Parathyroid adenoma (tissue), 2 donors: ENCODE results near the gene NKAP.
"Not testable (repeated sequence)": the region's sequence is repeated elsewhere in the genome, so short reads cannot be mapped to it uniquely, and the experiment has no call there.

ENCODE experiments used
- H2AFZ ChIP-seq: fragments of 300-600 bp; sonication (generic); one replicate; pipeline ENCODE4 v1.7.0; 2017; ENCODE audit warnings: antibody characterized with exemption, mild to moderate bottlenecking
- H3K27ac ChIP-seq: fragments of 300-600 bp; sonication (generic); one replicate; pipeline ENCODE4 v1.7.0; 2017
- H3K27me3 ChIP-seq: fragments of 300-600 bp; sonication (generic); one replicate; pipeline ENCODE4 v1.7.0; 2017; ENCODE audit warnings: low read length; ENCODE audit not compliant: control insufficient read depth, insufficient read depth
- H3K36me3 ChIP-seq: fragments of 300-600 bp; sonication (generic); one replicate; pipeline ENCODE4 v1.7.0; 2017; ENCODE audit warnings: low read length; ENCODE audit not compliant: control insufficient read depth, insufficient read depth
- H3K4me1 ChIP-seq: fragments of 300-600 bp; sonication (generic); one replicate; pipeline ENCODE4 v1.7.0; 2017; ENCODE audit warnings: control low read depth
- H3K4me2 ChIP-seq: fragments of 300-600 bp; sonication (generic); one replicate; pipeline ENCODE4 v1.7.0; 2017; ENCODE audit warnings: low read length
- H3K4me3 ChIP-seq: fragments of 300-600 bp; sonication (generic); one replicate; pipeline ENCODE4 v1.7.0; 2017; ENCODE audit warnings: low read depth, low read length
- H3K79me2 ChIP-seq: fragments of 300-600 bp; sonication (generic); one replicate; pipeline ENCODE4 v1.7.0; 2017; ENCODE audit warnings: control low read depth
- H3K9ac ChIP-seq: fragments of 300-600 bp; sonication (generic); one replicate; pipeline ENCODE4 v1.7.0; 2017; ENCODE audit warnings: mild to moderate bottlenecking
- H3K9me3 ChIP-seq: fragments of 300-600 bp; sonication (generic); one replicate; pipeline ENCODE4 v1.7.0; 2017; ENCODE audit warnings: low read length; ENCODE audit not compliant: control insufficient read depth
- TF ChIP-seq, protein P1 (sequence below): fragments of 300-600 bp; sonication (generic); IDR thresholded peaks from one replicate; pipeline ENCODE4 v1.7.0; 2017; ENCODE audit warnings: antibody characterized with exemption, mild to moderate bottlenecking
- donor health status: primary hyperparathyroidism.

Gene NKAP

DNA sequence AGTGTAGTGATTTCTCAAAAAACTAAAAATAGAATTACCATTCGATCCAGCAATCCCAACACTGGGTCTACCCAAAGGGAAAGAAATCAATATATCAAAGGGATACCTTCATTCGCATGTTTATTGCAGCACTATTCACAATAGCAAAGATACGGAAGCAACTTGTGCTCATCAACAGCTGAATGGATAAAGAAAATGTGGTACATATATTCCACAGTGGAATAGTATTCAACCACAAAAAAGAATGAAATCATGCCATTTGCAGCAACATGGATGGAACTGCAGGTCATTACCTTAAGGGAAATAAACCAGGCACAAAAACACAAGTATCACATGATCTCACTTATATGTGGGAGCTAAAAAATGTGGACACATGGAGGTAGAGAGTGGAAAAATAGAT lies 42.7 kb upstream of the NKAP start:
- TF ChIP-seq, protein P1, sequence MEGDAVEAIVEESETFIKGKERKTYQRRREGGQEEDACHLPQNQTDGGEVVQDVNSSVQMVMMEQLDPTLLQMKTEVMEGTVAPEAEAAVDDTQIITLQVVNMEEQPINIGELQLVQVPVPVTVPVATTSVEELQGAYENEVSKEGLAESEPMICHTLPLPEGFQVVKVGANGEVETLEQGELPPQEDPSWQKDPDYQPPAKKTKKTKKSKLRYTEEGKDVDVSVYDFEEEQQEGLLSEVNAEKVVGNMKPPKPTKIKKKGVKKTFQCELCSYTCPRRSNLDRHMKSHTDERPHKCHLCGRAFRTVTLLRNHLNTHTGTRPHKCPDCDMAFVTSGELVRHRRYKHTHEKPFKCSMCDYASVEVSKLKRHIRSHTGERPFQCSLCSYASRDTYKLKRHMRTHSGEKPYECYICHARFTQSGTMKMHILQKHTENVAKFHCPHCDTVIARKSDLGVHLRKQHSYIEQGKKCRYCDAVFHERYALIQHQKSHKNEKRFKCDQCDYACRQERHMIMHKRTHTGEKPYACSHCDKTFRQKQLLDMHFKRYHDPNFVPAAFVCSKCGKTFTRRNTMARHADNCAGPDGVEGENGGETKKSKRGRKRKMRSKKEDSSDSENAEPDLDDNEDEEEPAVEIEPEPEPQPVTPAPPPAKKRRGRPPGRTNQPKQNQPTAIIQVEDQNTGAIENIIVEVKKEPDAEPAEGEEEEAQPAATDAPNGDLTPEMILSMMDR = no peak
- no peak overlapping the region for H3K4me3 ChIP-seq

DNA sequence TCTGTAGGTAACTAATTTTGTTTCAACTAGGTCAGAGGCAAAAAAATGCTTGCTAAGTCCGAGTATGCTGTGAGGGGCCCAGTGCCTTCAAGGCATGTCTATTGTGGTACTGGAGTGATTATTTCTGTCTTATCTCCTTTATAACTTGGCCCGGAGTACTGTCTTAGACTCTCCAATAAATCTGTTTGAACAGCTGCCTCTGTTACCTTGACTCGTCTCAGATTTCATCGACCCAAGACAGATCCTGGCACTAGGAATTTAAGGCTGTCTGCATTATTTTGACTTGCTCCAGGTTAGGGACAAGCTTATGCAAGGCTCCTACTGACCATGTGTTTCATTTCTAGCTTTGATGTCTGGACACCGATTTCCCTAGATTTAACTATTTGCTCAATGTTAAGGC lies 41.1 kb upstream of the NKAP start:
- H3K27me3 ChIP-seq = no peaks in the 10 kb centered on the region
- no peak overlapping the region for H3K27ac ChIP-seq
- no peak overlapping the region for H2AFZ ChIP-seq
- H3K9me3 ChIP-seq = no peaks in the 10 kb centered on the region
- no peaks in the 10 kb centered on the region for H3K4me1 ChIP-seq
- TF ChIP-seq, protein P1 = no peak
- H3K9ac ChIP-seq = no peak overlapping the region
- H3K79me2 ChIP-seq = no peaks in the 10 kb centered on the region
- H3K4me3 ChIP-seq = no peak overlapping the region
- no peak overlapping the region for H3K4me2 ChIP-seq
- H3K36me3 ChIP-seq = no peaks in the 10 kb centered on the region

More for the DNA sequence above, 42.7 kb upstream of the NKAP start:
- Histone ChIP-seq H3K36me3 (no peaks in the 10 kb centered on the region), H2AFZ (no peak overlapping the region), H3K4me2 (no peak overlapping the region), H3K4me1 (no peaks in the 10 kb centered on the region), H3K27me3 (no peaks in the 10 kb centered on the region), H3K27ac (no peak overlapping the region), H3K9ac (no peak overlapping the region), H3K9me3 (no peaks in the 10 kb centered on the region), H3K79me2 (no peaks in the 10 kb centered on the region)

DNA sequence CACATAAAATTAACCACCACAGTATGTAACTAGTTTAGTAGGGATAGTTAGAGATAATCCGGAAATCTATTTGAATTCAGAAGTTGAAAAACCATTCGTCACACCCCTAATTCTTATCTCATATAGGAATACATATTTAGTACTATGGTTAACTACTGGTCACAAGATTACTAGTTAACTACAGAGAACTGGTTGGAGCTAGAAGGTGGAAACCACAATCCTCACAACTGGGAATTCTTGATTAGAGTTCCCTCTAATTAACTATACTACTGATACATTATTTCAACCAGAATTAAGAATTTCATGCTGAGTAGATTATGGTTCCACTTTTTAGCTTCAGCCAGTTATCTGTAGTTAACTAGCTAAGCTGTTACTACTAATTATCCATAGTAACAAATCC lies 39.9 kb upstream of the NKAP start:
- Histone ChIP-seq H3K4me3 (no peak overlapping the region), H2AFZ (no peak overlapping the region), H3K9me3 (no peaks in the 10 kb centered on the region), H3K9ac (no peak overlapping the region), H3K27me3 (no peaks in the 10 kb centered on the region), H3K27ac (no peak overlapping the region), H3K79me2 (no peaks in the 10 kb centered on the region), H3K4me2 (no peak overlapping the region), H3K36me3 (no peaks in the 10 kb centered on the region), H3K4me1 (no peaks in the 10 kb centered on the region)
- TF ChIP-seq, protein P1 = no peak

DNA sequence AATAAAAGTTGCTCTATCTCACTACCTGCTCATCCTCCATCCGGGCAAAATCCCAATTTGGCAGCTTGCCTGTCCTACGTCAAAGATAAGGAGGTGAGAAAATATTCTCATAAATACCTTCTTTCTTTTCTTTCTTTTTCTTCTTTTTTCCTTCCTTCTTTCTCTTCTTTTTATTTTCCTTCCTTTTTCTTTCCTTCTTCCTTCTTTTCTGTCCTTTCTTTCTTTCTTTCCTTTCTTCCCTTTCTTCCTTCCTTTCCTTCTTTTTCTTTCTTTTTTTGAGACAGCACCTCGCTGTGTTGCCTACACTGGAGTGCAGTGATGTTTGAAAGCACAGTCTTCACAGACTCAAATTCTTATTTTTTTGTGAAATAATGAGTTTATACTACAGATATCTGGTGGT lies 38.6 kb upstream of the NKAP start:
- H2AFZ ChIP-seq = no peak overlapping the region
- TF ChIP-seq, protein P1 = no peak

DNA sequence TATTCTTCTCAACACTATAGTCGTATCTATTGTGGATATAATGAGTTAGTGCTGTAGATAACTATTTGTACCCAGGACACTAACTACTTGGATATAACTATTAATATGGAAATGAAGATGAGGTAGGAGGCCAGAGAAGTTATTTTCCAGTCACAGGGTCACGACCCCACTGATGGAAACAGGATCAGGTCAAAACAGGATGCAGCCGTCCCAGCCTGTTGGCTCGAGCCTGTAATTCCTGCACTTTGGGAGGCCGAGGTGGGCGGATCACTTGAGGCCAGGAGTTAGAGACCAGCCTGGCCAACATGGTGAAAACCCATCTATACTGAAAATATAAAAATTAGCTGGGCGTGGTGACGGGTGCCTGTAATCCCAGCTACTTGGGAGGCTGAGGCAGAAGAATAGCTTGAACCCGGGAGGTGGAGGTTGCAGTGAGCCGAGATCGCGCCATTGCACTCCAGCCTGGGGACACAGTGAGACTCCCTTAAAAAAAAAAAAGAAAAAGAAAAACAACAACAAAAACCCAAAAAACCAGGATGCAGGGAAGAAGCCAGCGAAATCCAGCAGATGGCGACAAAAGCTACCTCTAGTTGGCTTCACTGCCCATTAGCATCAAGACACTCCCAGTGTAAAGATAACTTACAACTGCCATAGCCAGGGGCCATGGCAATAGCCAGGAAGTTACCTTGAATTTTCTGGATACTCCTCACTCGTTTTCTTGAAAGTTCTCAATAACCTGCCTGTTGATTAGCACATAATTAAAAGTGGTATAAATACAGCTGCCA lies 37.9 kb upstream of the NKAP start:
- no peak overlapping the region for H3K4me3 ChIP-seq
- no peak overlapping the region for H2AFZ ChIP-seq
- TF ChIP-seq, protein P1 = peak; percentile 46
- H3K27ac ChIP-seq = no peak overlapping the region
- no peak overlapping the region for H3K9ac ChIP-seq
- H3K4me1 ChIP-seq = no peaks in the 10 kb centered on the region
- H3K36me3 ChIP-seq = no peaks in the 10 kb centered on the region
- no peaks in the 10 kb centered on the region for H3K9me3 ChIP-seq
- H3K27me3 ChIP-seq = no peaks in the 10 kb centered on the region
- H3K4me2 ChIP-seq = no peak overlapping the region
- H3K79me2 ChIP-seq = no peaks in the 10 kb centered on the region

More for the DNA sequence above, 38.6 kb upstream of the NKAP start:
- H3K27me3 ChIP-seq = no peaks in the 10 kb centered on the region
- no peak overlapping the region for H3K4me2 ChIP-seq
- H3K27ac ChIP-seq = no peak overlapping the region
- H3K9ac ChIP-seq = no peak overlapping the region
- H3K4me3 ChIP-seq = no peak overlapping the region
- no peaks in the 10 kb centered on the region for H3K79me2 ChIP-seq
- no peaks in the 10 kb centered on the region for H3K4me1 ChIP-seq
- H3K36me3 ChIP-seq = no peaks in the 10 kb centered on the region
- no peaks in the 10 kb centered on the region for H3K9me3 ChIP-seq

DNA sequence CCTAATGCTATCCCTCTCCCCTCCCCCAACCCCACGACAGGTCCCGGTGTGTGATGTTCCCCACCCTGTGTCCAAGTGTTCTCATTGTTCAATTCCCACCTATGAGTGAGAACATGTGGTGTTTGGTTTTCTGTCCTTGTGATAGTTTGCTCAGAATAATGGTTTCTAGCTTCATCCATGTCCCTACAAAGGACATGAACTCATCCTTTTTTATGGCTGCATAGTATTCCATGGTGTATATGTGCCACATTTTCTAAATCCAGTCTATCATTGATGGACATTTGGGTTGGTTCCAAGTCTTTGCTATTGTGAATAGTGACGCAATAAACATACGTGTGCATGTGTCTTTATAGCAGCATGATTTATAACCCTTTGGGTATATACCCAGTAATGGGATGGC lies 33.6 kb upstream of the NKAP start:
- H3K9me3 ChIP-seq, H3K36me3 ChIP-seq, H3K79me2 ChIP-seq, H3K4me1 ChIP-seq, H3K27ac ChIP-seq, H2AFZ ChIP-seq, H3K27me3 ChIP-seq, H3K4me2 ChIP-seq, H3K4me3 ChIP-seq, H3K9ac ChIP-seq: not testable (repeated sequence)
